ENCODE results near the gene ZBTB34.

ZBTB34 gene

GRCh38 chr9:126842977-126843799 lies 17.3 kb upstream of the ZBTB34 start:
- no peak for DNase-seq (ENCODE audit: low read depth in 2 of 2)

GRCh38 chr9:126844085-126844484 lies 16.4 kb upstream of the ZBTB34 start:
- DNase-seq (ENCODE audit: low read depth in 2 of 2): no peak

- DNase-seq (ENCODE audit: low read depth in 2 of 2): no peak
Observed at GRCh38 chr9:126847051-126847450, 13.4 kb upstream of the ZBTB34 start.

- DNase-seq (ENCODE audit: low read depth in 2 of 2): no peak
Observed at GRCh38 chr9:126849591-126850225, 10.7 kb upstream of the ZBTB34 start.

GRCh38 chr9:126851286-126851880 lies 9.1 kb upstream of the ZBTB34 start:
- DNase-seq (ENCODE audit: low read depth in 2 of 2): no peak

- DNase-seq (ENCODE audit: low read depth in 2 of 2): no peak
Observed at GRCh38 chr9:126852086-126852688, 8.3 kb upstream of the ZBTB34 start.

DNA sequence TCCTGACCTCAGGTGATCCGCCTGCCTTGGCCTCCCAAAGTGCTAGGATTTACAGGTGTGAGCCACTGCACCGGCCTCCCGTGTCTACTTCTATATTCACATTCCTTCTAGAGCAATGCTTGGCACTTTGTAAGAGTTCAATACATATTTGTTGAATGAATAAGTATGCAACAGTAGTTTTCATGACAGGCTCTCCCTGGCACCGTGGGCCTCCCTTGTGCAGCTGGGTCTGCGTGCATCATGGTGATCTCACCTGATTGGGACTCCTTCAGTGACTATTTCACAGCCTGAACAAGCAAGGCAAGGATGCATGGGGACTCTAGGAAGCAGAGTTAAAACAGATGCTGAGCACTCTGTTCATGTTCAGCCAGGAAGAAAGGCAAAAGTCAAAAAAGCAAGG lies 6.8 kb upstream of the ZBTB34 start:
- no peak for DNase-seq (ENCODE audit: low read depth in 2 of 2)

GRCh38 chr9:126854734-126855133 lies 5.7 kb upstream of the ZBTB34 start:
- no peak for DNase-seq (ENCODE audit: low read depth in 2 of 2)

GRCh38 chr9:126856326-126856877 lies 4.0 kb upstream of the ZBTB34 start:
- no peak for DNase-seq (ENCODE audit: low read depth in 2 of 2)

- no peak for DNase-seq (ENCODE audit: low read depth in 2 of 2)
Observed at GRCh38 chr9:126857261-126857960, 3.0 kb upstream of the ZBTB34 start.

DNA sequence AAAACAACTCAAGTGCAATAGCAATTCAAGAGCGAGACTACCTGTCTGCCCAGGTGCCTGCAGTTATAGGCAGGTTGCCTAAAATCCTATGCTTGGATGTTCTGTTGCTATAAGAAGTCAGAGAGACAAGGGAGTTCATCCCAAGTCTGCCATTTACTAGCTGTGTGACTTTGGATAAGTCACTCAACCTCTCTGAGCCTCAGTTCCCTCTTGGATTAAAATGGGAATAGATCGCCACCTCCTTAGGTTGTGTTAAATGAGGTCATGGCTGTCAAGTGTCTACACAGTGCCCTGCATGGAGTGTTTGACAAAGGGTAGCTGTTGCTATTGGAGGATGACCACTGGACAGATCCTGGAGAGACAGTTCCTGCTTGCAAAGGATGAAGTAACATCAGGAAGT lies 1.3 kb upstream of the ZBTB34 start:
- DNase-seq (ENCODE audit: low read depth in 2 of 2): no peak

GRCh38 chr9:126860757-126861466 lies 473 bp downstream of the ZBTB34 start:
- DNase-seq (ENCODE audit: low read depth in 2 of 2): no peak

GRCh38 chr9:126861707-126862103 lies 1.3 kb downstream of the ZBTB34 start:
- no peak for DNase-seq (ENCODE audit: low read depth in 2 of 2)

DNA sequence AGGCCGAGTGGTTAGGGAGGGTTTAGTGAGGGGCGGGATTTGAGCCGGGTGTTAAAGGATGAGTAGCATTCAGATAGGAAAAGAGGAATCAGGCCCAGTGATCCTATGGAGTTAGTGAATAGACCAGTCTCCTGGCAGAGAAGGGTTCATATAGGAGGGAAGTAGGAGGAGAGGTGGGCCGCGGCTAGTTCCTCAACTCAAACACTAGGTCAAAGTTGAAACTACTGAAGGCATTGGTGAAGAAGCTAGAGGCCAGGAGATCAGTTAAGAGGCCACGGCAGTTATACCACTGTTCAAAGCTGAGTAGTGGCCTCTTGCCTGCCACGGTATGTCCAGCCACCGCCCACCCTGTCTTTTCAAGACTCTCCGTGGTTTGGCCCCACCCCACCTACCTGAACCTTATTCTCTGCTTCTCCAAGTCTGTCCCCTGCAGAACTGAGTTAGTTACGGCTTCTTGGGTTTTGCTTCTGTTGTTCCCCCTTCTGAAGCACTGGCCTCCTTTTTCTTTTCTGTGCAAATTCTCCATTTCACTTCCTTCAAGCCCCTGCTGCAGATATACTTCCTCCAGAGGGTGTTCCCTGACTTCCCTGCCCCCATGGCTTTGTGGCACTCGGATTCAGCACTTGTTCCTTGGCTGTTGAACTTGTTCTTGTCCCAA lies 1.8 kb downstream of the ZBTB34 start:
- no peak for DNase-seq (ENCODE audit: low read depth in 2 of 2)

DNA sequence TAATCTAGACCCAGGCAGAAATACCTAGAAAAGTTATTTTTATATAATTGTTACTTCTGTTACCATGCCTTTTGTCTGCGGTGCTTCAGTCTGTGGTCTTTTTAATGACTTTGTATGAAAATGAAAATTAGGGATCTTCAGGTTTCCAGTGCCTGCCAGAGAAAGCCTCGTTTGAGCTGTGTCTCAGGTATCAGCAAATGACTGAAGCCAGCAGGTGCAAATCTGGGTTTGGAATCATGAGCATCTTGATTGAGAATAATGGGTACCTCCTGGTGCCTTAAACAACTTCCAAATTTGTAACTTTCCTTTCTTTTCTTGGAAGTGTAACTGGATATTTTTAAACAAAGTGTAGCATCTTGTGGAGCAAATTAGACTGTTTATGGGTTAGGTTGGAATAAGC lies 4.3 kb downstream of the ZBTB34 start:
- DNase-seq (ENCODE audit: low read depth in 2 of 2): no peak

GRCh38 chr9:126869368-126869767 lies 8.9 kb downstream of the ZBTB34 start:
- no peak for DNase-seq (ENCODE audit: low read depth in 2 of 2)

- no peak for DNase-seq (ENCODE audit: low read depth in 2 of 2)
Observed at GRCh38 chr9:126872516-126872915, 12.1 kb downstream of the ZBTB34 start.

DNA sequence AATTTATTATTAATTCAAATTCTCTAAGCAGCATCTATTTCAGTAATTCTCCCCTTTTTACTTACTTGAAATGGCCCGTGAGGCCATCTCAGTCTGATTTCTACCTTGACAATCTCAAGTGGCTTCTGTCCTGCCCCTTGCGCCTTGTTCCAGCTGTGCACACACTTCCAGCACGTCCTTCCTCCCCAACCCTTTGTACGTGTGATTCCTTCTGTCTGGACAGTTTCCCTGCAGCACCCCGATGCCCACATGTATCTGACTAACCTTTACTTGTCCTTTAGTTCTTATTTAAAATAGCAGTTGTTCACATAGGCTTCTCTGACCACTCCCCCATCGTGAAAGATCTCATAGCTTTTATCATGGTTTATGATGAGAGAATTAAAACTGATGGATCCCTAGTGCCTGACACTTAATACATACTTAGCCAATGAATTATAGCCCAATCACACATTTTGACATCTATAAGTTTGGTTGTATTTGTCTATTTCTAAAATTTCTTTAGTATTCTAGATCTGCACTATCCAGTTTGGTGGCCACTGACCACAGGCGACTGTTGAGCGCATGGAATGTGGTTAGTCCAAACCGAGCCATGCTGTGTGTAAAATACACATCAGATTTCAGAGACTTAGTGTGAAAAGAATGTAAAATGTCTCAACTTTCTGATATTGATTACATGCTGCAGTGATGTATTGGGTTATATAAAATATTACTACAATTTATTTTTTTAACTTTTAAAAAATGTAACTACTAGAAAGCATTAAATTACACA lies 14.3 kb downstream of the ZBTB34 start:
- no peak for DNase-seq (ENCODE audit: low read depth in 2 of 2)

DNA sequence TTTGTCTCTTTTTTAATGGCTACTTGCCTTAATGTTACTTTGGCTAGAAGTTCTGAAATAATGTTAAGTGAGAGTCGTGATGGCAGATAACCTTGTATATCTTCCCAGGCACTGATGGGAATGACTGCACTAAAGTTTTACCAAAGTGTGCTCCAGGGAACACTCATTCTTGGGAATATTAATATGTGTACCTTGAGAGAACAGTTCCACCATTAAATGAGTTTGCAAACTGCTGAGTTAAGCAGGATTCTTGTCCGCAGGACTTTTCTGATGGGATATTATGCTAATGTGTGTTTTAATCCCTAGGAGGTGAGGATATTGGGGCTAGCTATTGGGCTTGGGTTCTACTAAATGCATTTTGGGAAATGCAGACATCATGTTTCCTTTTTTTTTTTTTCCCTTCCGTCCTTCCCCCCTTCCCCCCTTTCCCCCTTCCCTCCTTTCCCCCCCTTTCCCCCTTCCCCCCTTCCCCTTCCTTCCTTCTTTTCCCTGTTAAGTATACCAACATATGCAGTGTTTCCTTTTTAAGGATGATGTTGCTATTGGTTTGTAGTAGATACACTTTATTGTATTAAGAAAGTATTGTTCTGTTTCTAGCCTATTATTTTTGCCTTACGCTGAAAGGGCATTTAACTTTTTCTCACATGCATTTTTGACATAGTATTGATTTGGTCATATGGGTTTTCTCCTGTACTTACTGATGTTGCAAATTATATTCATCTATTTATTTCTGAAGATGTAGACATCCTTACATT lies 15.5 kb downstream of the ZBTB34 start:
- DNase-seq (ENCODE audit: low read depth in 2 of 2): no peak
